ENCODE measurements around the gene PGLYRP2. TPM values are rescaled to one million over a fixed set of nuclear protein-coding genes. Genes with fewer than 3 reads are reported as not detected.

PGLYRP2 gene
- total RNA-seq, 4 donors from 2014 or later, result not detected

GRCh38 chr19:15445807-15446376, 33.4 kb downstream of the PGLYRP2 start:
- Histone ChIP-seq H3K27ac (no peak overlapping the region), H3K27me3 (no peaks in the 10 kb centered on the region), H3K9me3 (no peaks in the 10 kb centered on the region), H3K4me1 (peaks cover 0 to 18% (median 8%) of the 10 kb centered on the region in 4 donors), H3K36me3 (peaks cover 0 to 29% (median 0%) of the 10 kb centered on the region in 3 donors), H3K4me3 (no peak overlapping the region)
- DNase-seq (ENCODE audit: low spot score in 2 of 2), result no peak
- TF ChIP-seq EP300 (IDR thresholded peaks at IDR 0.05) (no peak), POLR2A (IDR thresholded peaks at IDR 0.05) (no peak), CTCF (IDR thresholded peaks at IDR 0.05) (no peak)
- 55 to 60% methylated on average over 7 of the region's 7 CpGs for WGBS, 2 donors

GRCh38 chr19:15445227-15445605, 34.1 kb downstream of the PGLYRP2 start:
- Histone ChIP-seq H3K36me3 (peaks cover 0 to 33% (median 0%) of the 10 kb centered on the region in 3 donors), H3K27me3 (no peaks in the 10 kb centered on the region), H3K27ac (no peak overlapping the region), H3K4me1 (peaks cover 0 to 17% (median 8%) of the 10 kb centered on the region in 4 donors), H3K4me3 (no peak overlapping the region), H3K9me3 (no peaks in the 10 kb centered on the region)
- TF ChIP-seq CTCF (IDR thresholded peaks at IDR 0.05), result no peak
- WGBS, 2 donors, result 86 to 92% methylated on average over 9 of the region's 9 CpGs
- DNase-seq (ENCODE audit: low spot score in 2 of 2), result no peak

- Histone ChIP-seq H3K9me3 (no peaks in the 10 kb centered on the region), H3K27me3 (no peaks in the 10 kb centered on the region), H3K4me3 (no peak overlapping the region), H3K27ac (no peak overlapping the region), H3K36me3 (peaks cover 0 to 39% (median 0%) of the 10 kb centered on the region in 3 donors), H3K4me1 (peaks cover 0 to 15% (median 8%) of the 10 kb centered on the region in 4 donors)
- WGBS, 2 donors, result 79 to 86% methylated on average over 7 to 15 of the region's 15 CpGs
- DNase-seq (ENCODE audit: low spot score in 2 of 2), result no peak
- TF ChIP-seq CTCF (IDR thresholded peaks at IDR 0.05), result no peak
- TF ChIP-seq POLR2A (IDR thresholded peaks at IDR 0.05), result no peak
- no peak for TF ChIP-seq EP300 (IDR thresholded peaks at IDR 0.05)
These were observed 34.6 kb downstream of the PGLYRP2 start for GRCh38 chr19:15444505-15445226.

- no peak overlapping the region for H3K4me3 ChIP-seq
- 49 to 72% methylated on average over 9 to 10 of the region's 10 CpGs for WGBS, 2 donors
- peaks cover 0 to 16% (median 2%) of the 10 kb centered on the region in 4 donors for H3K4me1 ChIP-seq
- H3K9me3 ChIP-seq, result no peaks in the 10 kb centered on the region
- H3K36me3 ChIP-seq, result peaks cover 0 to 47% (median 0%) of the 10 kb centered on the region in 3 donors
- H3K27ac ChIP-seq, result no peak overlapping the region
- no peak for DNase-seq (ENCODE audit: low spot score in 2 of 2)
- TF ChIP-seq CTCF (IDR thresholded peaks at IDR 0.05) (no peak), EP300 (IDR thresholded peaks at IDR 0.05) (no peak), POLR2A (IDR thresholded peaks at IDR 0.05) (no peak)
- H3K27me3 ChIP-seq, result no peaks in the 10 kb centered on the region
These were observed 35.5 kb downstream of the PGLYRP2 start for GRCh38 chr19:15443838-15444237.

- no peak for DNase-seq (ENCODE audit: low spot score in 2 of 2)
- Histone ChIP-seq H3K9me3 (no peaks in the 10 kb centered on the region), H3K4me1 (peaks cover 0 to 11% (median 0%) of the 10 kb centered on the region in 4 donors), H3K4me3 (no peak overlapping the region), H3K27me3 (no peaks in the 10 kb centered on the region), H3K27ac (no peak overlapping the region), H3K36me3 (peaks cover 0 to 51% (median 0%) of the 10 kb centered on the region in 3 donors)
- 92 to 95% methylated on average over 3 of the region's 3 CpGs for WGBS, 2 donors
- TF ChIP-seq CTCF (IDR thresholded peaks at IDR 0.05), result no peak
- no peak for TF ChIP-seq EP300 (IDR thresholded peaks at IDR 0.05)
- TF ChIP-seq POLR2A (IDR thresholded peaks at IDR 0.05), result no peak
These were observed 36.0 kb downstream of the PGLYRP2 start for GRCh38 chr19:15443325-15443724.
